Subcutaneous abdominal adipose tissue (tissue), 5 donors: ENCODE results near the gene NOX5.

Source experiments
- H3K27ac ChIP-seq: one replicate; pipeline ENCODE4 v1.7.0; 2013; ENCODE audit warnings: low read depth, mild to moderate bottlenecking, inconsistent platforms, low read length, moderate library complexity
- H3K27me3 ChIP-seq, 5 donors: one replicate each; pipeline ENCODE4 v1.7.0; 2013; ENCODE audit warnings: low read length in 5 of 5, inconsistent platforms in 1 of 5; ENCODE audit not compliant: control insufficient read depth in 5 of 5, insufficient read depth in 4 of 5
- H3K36me3 ChIP-seq, 5 donors: one replicate each; pipeline ENCODE4 v1.7.0; 2013; ENCODE audit warnings: low read length in 5 of 5; ENCODE audit not compliant: control insufficient read depth in 5 of 5, insufficient read depth in 5 of 5
- H3K4me1 ChIP-seq, 5 donors: one replicate each; pipeline ENCODE4 v1.7.0; 2013; ENCODE audit warnings: low read length in 5 of 5, mild to moderate bottlenecking in 3 of 5, moderate library complexity in 1 of 5; ENCODE audit not compliant: control insufficient read depth in 5 of 5, insufficient read depth in 5 of 5
- H3K4me3 ChIP-seq, 5 donors: one replicate each; pipeline ENCODE4 v1.7.0; 2013; ENCODE audit warnings: low read length in 5 of 5, low read depth in 1 of 5
- H3K9ac ChIP-seq, 5 donors: one replicate each; pipeline ENCODE4 v1.7.0; 2013; ENCODE audit warnings: low read length in 5 of 5, mild to moderate bottlenecking in 4 of 5, moderate library complexity in 3 of 5
- H3K9me3 ChIP-seq, 5 donors: one replicate each; pipeline ENCODE4 v1.7.0; 2013; ENCODE audit warnings: low read length in 5 of 5; ENCODE audit not compliant: control insufficient read depth in 5 of 5
- donor health status: healthy.
- donor health status: healthy.
- donor health status: healthy.
- donor health status: healthy.
- donor health status: healthy.

Gene NOX5

GRCh38 chr15:69000725-69001503 is 13.6 kb upstream of the NOX5 start:
- Histone ChIP-seq H3K27me3 (peaks cover 0 to 4% (median 0%) of the 10 kb centered on the region in 5 donors), H3K36me3 (no peaks in the 10 kb centered on the region), H3K27ac (no peak overlapping the region), H3K4me3 (no peak overlapping the region), H3K9ac (no peak overlapping the region), H3K9me3 (no peaks in the 10 kb centered on the region), H3K4me1 (peaks cover 0 to 18% (median 3%) of the 10 kb centered on the region in 5 donors)

GRCh38 chr15:69002783-69003182 is 11.7 kb upstream of the NOX5 start:
- H3K9me3 ChIP-seq = peaks cover 0 to 6% (median 5%) of the 10 kb centered on the region in 5 donors
- H3K4me3 ChIP-seq = no peak overlapping the region
- H3K27me3 ChIP-seq = peaks cover 0 to 4% (median 0%) of the 10 kb centered on the region in 5 donors
- H3K36me3 ChIP-seq = no peaks in the 10 kb centered on the region
- H3K4me1 ChIP-seq = peaks cover 0 to 18% (median 3%) of the 10 kb centered on the region in 5 donors
- H3K27ac ChIP-seq = no peak overlapping the region
- H3K9ac ChIP-seq = no peak overlapping the region

- Histone ChIP-seq H3K9ac (no peak overlapping the region), H3K9me3 (peaks cover 5 to 18% (median 16%) of the 10 kb centered on the region in 5 donors), H3K27me3 (peaks cover 0 to 4% (median 0%) of the 10 kb centered on the region in 5 donors), H3K4me1 (peaks cover 0 to 18% (median 3%) of the 10 kb centered on the region in 5 donors), H3K27ac (no peak overlapping the region), H3K4me3 (no peak overlapping the region), H3K36me3 (no peaks in the 10 kb centered on the region)
Measured at GRCh38 chr15:69004011-69004410, 10.5 kb upstream of the NOX5 start.

GRCh38 chr15:69008056-69008455 is 6.4 kb upstream of the NOX5 start:
- H3K9ac ChIP-seq = no peak overlapping the region
- H3K36me3 ChIP-seq = no peaks in the 10 kb centered on the region
- H3K4me3 ChIP-seq = no peak overlapping the region
- peaks cover 5 to 24% (median 18%) of the 10 kb centered on the region in 5 donors for H3K9me3 ChIP-seq
- H3K27me3 ChIP-seq = no peaks in the 10 kb centered on the region
- no peak overlapping the region for H3K27ac ChIP-seq
- peaks cover 0 to 5% (median 0%) of the 10 kb centered on the region in 5 donors for H3K4me1 ChIP-seq

- H3K4me1 ChIP-seq = peaks cover 0 to 5% (median 0%) of the 10 kb centered on the region in 5 donors
- no peaks in the 10 kb centered on the region for H3K36me3 ChIP-seq
- no peak overlapping the region for H3K4me3 ChIP-seq
- no peaks in the 10 kb centered on the region for H3K27me3 ChIP-seq
- H3K27ac ChIP-seq = no peak overlapping the region
- no peak overlapping the region for H3K9ac ChIP-seq
- H3K9me3 ChIP-seq = peaks cover 5 to 24% (median 18%) of the 10 kb centered on the region in 5 donors
Measured at GRCh38 chr15:69009341-69009740, 5.2 kb upstream of the NOX5 start.

GRCh38 chr15:69011641-69012040 is 2.9 kb upstream of the NOX5 start:
- peaks cover 5 to 24% (median 18%) of the 10 kb centered on the region in 5 donors for H3K9me3 ChIP-seq
- no peak overlapping the region for H3K4me3 ChIP-seq
- no peak overlapping the region for H3K27ac ChIP-seq
- no peak overlapping the region for H3K9ac ChIP-seq
- no peaks in the 10 kb centered on the region for H3K36me3 ChIP-seq
- H3K4me1 ChIP-seq = peaks cover 0 to 5% (median 0%) of the 10 kb centered on the region in 5 donors
- peaks cover 0 to 6% (median 0%) of the 10 kb centered on the region in 5 donors for H3K27me3 ChIP-seq

GRCh38 chr15:69012761-69013364 is 1.6 kb upstream of the NOX5 start:
- H3K4me3 ChIP-seq = no peak overlapping the region
- peaks cover 0 to 5% (median 0%) of the 10 kb centered on the region in 5 donors for H3K4me1 ChIP-seq
- H3K27ac ChIP-seq = no peak overlapping the region
- peaks cover 5 to 18% (median 12%) of the 10 kb centered on the region in 5 donors for H3K9me3 ChIP-seq
- H3K27me3 ChIP-seq = peaks cover 0 to 6% (median 0%) of the 10 kb centered on the region in 5 donors
- H3K9ac ChIP-seq = no peak overlapping the region
- H3K36me3 ChIP-seq = no peaks in the 10 kb centered on the region

- H3K27me3 ChIP-seq = peaks cover 0 to 6% (median 0%) of the 10 kb centered on the region in 5 donors
- H3K27ac ChIP-seq = no peak overlapping the region
- H3K4me1 ChIP-seq = peaks cover 0 to 5% (median 0%) of the 10 kb centered on the region in 5 donors
- no peaks in the 10 kb centered on the region for H3K36me3 ChIP-seq
- peaks cover 0 to 8% (median 2%) of the 10 kb centered on the region in 5 donors for H3K9me3 ChIP-seq
- H3K4me3 ChIP-seq = no peak overlapping the region
- no peak overlapping the region for H3K9ac ChIP-seq
Measured at GRCh38 chr15:69013726-69014406, 629 bp upstream of the NOX5 start.

- H3K9ac ChIP-seq = no peak overlapping the region
- H3K9me3 ChIP-seq = no peaks in the 10 kb centered on the region
- H3K4me1 ChIP-seq = no peaks in the 10 kb centered on the region
- H3K36me3 ChIP-seq = no peaks in the 10 kb centered on the region
- no peak overlapping the region for H3K27ac ChIP-seq
- peaks cover 0 to 6% (median 0%) of the 10 kb centered on the region in 5 donors for H3K27me3 ChIP-seq
- H3K4me3 ChIP-seq = no peak overlapping the region
Measured at GRCh38 chr15:69015591-69015990, 1.1 kb downstream of the NOX5 start.
